ENCODE measurements around the gene BRAF.

DNA sequence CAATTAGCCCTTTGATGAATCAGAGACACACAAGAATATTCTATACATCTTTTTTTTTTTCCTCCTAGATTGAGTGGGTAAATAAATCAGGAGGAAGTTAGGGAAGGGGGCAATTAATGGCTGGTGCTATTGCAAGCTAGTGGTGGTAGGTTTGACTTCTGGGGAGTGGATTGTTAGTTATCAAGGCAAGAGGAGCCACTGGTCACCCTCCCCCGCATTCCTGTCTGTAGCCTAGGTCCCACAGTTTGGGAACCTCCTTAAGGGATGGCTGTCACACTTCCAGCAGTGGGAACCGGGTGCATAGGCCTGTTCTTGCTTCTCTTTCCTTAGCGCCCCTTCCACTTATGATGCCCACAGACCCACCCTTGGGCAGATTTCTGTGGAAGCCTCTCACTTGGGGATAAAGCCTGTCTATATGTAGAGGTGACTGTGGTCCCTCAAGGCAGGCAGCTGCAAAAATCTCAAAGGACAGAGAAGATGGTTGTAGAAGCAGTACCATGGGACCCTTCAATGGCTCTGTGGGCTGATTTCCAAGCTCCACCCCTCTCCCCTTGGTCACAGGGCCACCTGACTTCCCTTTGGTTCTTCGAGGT, 254.3 kb downstream of the BRAF start:
- no peak for TF ChIP-seq POLR2A (IDR thresholded peaks at IDR 0.05)
- TF ChIP-seq CTCF (IDR thresholded peaks at IDR 0.05): no peak

Measured in tibial nerve (tissue), 3 donors.